ES-I3 (cell line): Measurements from ENCODE around the gene RAB6A.
"Not testable (repeated sequence)": the region's sequence is repeated elsewhere in the genome, so short reads cannot be mapped to it uniquely, and the experiment has no call there.

ENCODE experiments used
- H3K36me3 ChIP-seq: 2 replicates; pipeline ENCODE4 v1.6.1; 2013; ENCODE audit warnings: mild to moderate bottlenecking, low read length, control low read depth, moderate library complexity; ENCODE audit not compliant: insufficient read depth
- H3K4me1 ChIP-seq: 2 replicates; pipeline ENCODE4 v1.6.1; 2013; ENCODE audit warnings: mild to moderate bottlenecking, control low read depth, low read length; ENCODE audit not compliant: insufficient read depth
- H3K9ac ChIP-seq: 2 replicates; pipeline ENCODE4 v1.6.1; 2013; ENCODE audit warnings: low read depth, mild to moderate bottlenecking, low read length, moderate library complexity
- H3K9me3 ChIP-seq: 2 replicates; pipeline ENCODE4 v1.6.1; 2013; ENCODE audit warnings: mild to moderate bottlenecking, low read length, moderate library complexity; ENCODE audit not compliant: control insufficient read depth, insufficient read depth

RAB6A gene

GRCh38 chr11:73753938-73754337, 6.9 kb downstream of the RAB6A start:
- Histone ChIP-seq H3K9me3 (no peaks in the 10 kb centered on the region), H3K4me1 (peaks cover 7% of the 10 kb centered on the region)

DNA sequence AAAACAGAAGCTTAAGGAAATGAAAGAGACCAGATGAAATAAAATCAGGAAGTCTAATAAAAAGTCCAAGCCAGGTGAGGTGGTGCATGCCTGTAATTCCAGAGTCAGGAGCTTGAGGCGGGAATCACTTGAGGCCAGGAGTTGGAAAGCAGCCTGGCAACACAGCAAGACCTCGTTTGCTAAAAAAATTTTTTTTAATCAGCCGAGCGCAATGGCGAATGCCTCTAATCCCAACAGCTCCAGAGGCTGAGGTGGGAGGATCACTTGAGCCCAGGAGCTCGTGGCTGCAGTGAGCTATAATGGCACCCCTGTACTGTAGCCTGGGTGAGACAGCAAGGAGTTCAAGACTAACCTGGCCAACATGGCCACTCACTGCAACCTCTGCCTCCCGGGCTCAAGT, 8.0 kb downstream of the RAB6A start:
- Histone ChIP-seq H3K9me3 (no peaks in the 10 kb centered on the region), H3K9ac (no peak overlapping the region), H3K36me3 (no peaks in the 10 kb centered on the region), H3K4me1 (peaks cover 7% of the 10 kb centered on the region)

More at GRCh38 chr11:73753938-73754337, 6.9 kb downstream of the RAB6A start:
- no peak overlapping the region for H3K9ac ChIP-seq
- no peaks in the 10 kb centered on the region for H3K36me3 ChIP-seq

- H3K4me1 ChIP-seq = peaks cover 2% of the 10 kb centered on the region
- H3K9me3 ChIP-seq = no peaks in the 10 kb centered on the region
- no peaks in the 10 kb centered on the region for H3K36me3 ChIP-seq
- no peak overlapping the region for H3K9ac ChIP-seq
These were observed 8.5 kb downstream of the RAB6A start for GRCh38 chr11:73752216-73752867.

- not testable (repeated sequence) for H3K4me1 ChIP-seq, H3K9ac ChIP-seq, H3K36me3 ChIP-seq, H3K9me3 ChIP-seq
These were observed 10.0 kb downstream of the RAB6A start for GRCh38 chr11:73750862-73751261.

DNA sequence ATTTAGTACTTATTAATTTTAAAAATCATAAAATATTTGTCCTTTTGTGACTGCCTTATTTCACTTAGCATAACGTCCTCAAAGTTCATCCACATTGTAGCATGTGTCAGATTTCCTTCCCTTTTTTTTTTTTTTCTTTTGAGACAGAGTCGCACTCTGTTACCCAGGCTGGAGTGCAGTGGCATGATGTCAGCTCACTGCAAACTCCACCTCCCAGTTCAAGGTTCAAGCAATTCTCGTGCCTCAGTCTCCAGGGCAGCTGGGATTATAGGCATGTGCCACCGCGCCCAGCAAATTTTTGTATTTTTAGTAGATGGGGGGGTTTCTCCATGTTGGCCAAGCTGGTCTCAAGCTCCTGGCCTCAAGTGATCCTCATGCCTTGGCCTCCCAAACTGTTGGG, 10.6 kb downstream of the RAB6A start:
- H3K4me1 ChIP-seq = no peaks in the 10 kb centered on the region; the same call in 1 of the 2 replicates
- H3K36me3 ChIP-seq = no peaks in the 10 kb centered on the region
- H3K9me3 ChIP-seq = no peaks in the 10 kb centered on the region
- no peak overlapping the region for H3K9ac ChIP-seq

GRCh38 chr11:73749118-73749517, 11.8 kb downstream of the RAB6A start:
- Histone ChIP-seq H3K4me1 (no peaks in the 10 kb centered on the region; the same call in 1 of the 2 replicates), H3K36me3 (no peaks in the 10 kb centered on the region), H3K9me3 (no peaks in the 10 kb centered on the region), H3K9ac (no peak overlapping the region)

GRCh38 chr11:73748300-73748699, 12.6 kb downstream of the RAB6A start:
- Histone ChIP-seq H3K36me3 (no peaks in the 10 kb centered on the region), H3K9me3 (no peaks in the 10 kb centered on the region), H3K9ac (no peak overlapping the region), H3K4me1 (no peaks in the 10 kb centered on the region; the same call in 1 of the 2 replicates)

DNA sequence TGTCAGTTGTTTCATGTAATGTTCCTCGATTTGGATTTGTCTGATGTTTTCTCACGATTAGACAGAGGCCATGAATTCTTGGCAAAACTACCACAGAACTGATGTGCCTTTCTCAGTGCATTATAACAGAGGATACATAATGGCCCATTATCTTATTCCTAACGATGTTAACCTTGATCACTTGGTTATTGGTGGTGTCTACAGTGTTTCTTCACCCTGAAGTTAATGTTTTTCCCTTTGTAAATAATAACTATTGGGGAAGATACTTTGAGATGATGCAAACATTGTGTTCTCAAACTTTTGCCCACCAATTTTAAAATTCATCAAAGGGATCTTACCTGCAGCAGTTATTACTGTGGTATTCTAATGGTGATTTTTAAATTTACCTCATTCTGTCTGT, 13.1 kb downstream of the RAB6A start:
- no peaks in the 10 kb centered on the region for H3K4me1 ChIP-seq
- H3K36me3 ChIP-seq = no peaks in the 10 kb centered on the region
- H3K9ac ChIP-seq = no peak overlapping the region
- H3K9me3 ChIP-seq = no peaks in the 10 kb centered on the region

- no peak overlapping the region for H3K9ac ChIP-seq
- H3K9me3 ChIP-seq = no peaks in the 10 kb centered on the region
- no peaks in the 10 kb centered on the region for H3K4me1 ChIP-seq
- H3K36me3 ChIP-seq = no peaks in the 10 kb centered on the region
These were observed 14.2 kb downstream of the RAB6A start for GRCh38 chr11:73746701-73747100.

DNA sequence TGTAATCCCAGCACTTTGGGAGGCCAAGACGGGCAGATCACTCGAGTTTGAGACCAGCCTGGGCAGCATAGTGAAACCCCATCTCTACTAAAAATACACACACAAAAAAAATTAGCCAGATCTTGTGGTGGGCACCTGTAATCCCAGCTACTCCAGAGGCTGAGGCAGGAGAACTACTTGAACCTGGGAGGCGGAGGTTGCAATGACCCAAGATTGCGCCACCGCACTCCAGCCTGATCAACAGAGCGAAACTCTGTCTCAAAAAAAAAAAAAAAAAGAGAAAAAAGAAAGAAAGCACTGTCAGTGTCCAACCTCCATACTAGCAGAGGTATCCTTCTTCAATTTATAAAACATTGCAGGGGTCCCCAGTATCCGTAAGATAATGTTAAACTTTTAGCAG, 17.8 kb downstream of the RAB6A start:
- Histone ChIP-seq H3K4me1 (no peaks in the 10 kb centered on the region; the same call in 1 of the 2 replicates), H3K9me3 (no peaks in the 10 kb centered on the region), H3K36me3 (no peaks in the 10 kb centered on the region), H3K9ac (no peak overlapping the region)

DNA sequence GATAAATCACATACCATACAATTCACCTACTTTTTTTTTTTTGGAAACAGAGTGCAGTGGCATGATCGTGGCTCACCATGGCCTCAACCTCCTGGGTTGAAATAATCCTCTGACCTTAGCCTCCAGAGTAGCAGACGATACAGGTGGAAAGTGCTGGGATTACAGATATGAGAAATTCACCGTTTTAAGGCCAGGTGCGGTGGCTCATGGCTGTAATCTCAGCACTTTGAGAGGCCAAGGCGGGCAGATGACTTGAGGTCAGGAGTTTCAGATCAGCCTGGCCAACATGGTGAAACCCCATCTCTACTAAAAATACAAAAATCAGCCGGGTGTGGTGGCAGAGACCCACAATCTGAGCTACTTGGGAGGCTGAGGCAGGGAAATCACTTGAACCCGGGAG, 24.9 kb downstream of the RAB6A start:
- H3K4me1 ChIP-seq, H3K9me3 ChIP-seq, H3K9ac ChIP-seq, H3K36me3 ChIP-seq: not testable (repeated sequence)

DNA sequence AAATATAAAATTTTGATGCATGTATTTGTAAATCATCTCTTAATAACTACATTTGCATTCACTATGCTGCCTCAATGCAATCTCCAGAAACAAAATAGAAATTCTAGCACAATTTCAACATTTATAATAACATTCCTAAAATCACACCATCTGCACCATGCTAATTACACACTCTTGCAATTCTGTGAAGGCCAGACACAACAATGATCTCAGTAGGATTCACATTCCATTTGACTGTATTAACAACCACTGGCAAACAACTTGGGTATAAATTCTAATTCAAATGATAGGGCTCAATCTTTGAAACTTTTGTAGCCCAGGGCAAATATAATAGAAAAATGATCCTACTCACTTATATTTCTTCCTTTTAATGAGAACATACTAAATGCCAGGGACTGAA, 25.9 kb downstream of the RAB6A start:
- H3K9ac ChIP-seq = no peak overlapping the region
- no peaks in the 10 kb centered on the region for H3K9me3 ChIP-seq
- no peaks in the 10 kb centered on the region; the same call in 1 of the 2 replicates for H3K36me3 ChIP-seq
- no peaks in the 10 kb centered on the region; the same call in 1 of the 2 replicates for H3K4me1 ChIP-seq

DNA sequence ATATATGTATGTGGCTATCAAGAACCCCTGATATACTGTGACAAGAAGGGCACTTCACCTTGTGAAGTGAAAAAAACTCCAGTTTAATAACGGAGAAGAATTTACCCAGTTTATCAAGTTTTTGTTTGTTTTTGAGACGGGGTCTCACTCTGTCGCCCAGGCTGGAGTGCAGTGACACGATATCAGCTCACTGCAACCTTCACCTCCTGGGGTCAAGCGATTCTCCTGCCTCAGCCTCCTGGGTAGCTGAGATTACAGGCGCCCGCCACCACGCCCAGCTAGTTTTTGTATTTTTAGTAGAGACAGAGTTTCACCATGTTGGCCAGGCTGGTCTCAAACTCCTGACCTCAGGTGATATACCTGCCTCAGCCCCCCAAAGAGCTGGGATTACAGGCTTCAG, 26.9 kb downstream of the RAB6A start:
- H3K36me3 ChIP-seq, H3K4me1 ChIP-seq, H3K9me3 ChIP-seq, H3K9ac ChIP-seq: not testable (repeated sequence)

DNA sequence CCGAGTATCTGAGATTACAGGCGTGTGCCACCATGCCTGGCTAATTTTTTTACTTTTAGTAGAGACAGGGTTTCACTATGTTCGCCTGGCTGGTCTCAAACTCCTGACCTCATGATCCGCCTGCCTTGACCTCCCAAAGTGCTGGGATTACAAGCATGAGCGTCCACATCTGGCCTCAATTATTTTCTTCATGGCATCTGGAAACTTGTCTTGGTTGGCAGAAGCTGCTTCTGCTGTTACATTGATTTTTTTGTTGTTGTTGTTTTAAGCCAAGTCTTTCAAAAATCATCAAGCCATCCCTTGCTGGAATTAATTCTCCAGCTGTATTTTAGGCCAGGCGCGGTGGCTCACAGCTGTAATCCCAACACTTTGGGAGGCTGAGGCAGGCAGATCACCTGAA, 27.9 kb downstream of the RAB6A start:
- H3K36me3 ChIP-seq, H3K9me3 ChIP-seq, H3K9ac ChIP-seq, H3K4me1 ChIP-seq: not testable (repeated sequence)

DNA sequence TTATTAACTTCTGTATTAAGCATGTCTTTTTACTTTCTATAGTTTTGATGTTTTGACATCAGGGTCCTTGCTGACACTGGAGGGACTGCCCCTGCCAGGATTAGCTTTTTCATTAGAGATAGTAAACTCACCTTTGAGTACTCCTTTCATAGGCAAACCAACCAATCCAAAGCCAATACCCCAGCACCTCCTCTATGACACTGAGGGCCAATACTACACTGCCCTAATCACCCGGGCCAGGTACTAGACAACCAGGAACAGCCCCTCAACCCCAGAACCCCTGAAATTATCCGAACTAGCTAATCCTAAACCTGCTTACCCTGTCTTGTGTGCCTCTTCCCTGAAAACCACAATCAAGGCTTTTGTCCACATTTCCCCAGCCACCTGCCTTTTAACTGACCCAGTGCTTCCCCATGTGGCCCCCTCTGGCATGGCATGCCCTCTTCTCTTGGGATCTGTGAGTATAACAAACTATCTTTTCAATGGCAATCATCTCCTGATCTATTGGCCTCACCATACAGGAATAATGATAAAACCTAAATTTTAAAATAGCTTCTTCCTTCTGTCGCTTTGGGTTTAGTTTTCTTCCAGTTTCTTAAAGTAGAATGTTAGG, 31.2 kb downstream of the RAB6A start:
- Histone ChIP-seq H3K9ac (no peak overlapping the region), H3K4me1 (no peaks in the 10 kb centered on the region; the same call in 1 of the 2 replicates), H3K36me3 (no peaks in the 10 kb centered on the region; the same call in 1 of the 2 replicates), H3K9me3 (no peaks in the 10 kb centered on the region)
